ENCODE results near the gene CREBBP.

GRCh38 chr16:3734758-3735221 lies 145.7 kb downstream of the CREBBP start:
- TF ChIP-seq CTCF (IDR thresholded peaks at IDR 0.05; ENCODE audit: low read length) (no peak), EZH2 (IDR thresholded peaks at IDR 0.05; ENCODE audit: borderline replicate concordance, low read length) (no peak)
